Muscle of arm (tissue), 12 donors: ENCODE results near the gene TECTB. TPM values are rescaled to one million over a fixed set of nuclear protein-coding genes. Genes with fewer than 3 reads are reported as not detected.

ENCODE experiments used
- DNase-seq: peaks from one replicate; pipeline ENCODE4 v3.0.0-alpha.2; 2013
- polyA plus RNA-seq, 12 donors: library from polyadenylated mRNA; unstranded; fragments of 120-200 nt; gene quantifications; one replicate each; pipeline ENCODE4 v1.2.1, GENCODE V29; 2013; ENCODE audit not compliant: insufficient read length in 12 of 12

Gene TECTB
- polyA plus RNA-seq, 12 donors, result 0.04 to 0.09 (median 0.06) TPM; not detected in 9

DNA sequence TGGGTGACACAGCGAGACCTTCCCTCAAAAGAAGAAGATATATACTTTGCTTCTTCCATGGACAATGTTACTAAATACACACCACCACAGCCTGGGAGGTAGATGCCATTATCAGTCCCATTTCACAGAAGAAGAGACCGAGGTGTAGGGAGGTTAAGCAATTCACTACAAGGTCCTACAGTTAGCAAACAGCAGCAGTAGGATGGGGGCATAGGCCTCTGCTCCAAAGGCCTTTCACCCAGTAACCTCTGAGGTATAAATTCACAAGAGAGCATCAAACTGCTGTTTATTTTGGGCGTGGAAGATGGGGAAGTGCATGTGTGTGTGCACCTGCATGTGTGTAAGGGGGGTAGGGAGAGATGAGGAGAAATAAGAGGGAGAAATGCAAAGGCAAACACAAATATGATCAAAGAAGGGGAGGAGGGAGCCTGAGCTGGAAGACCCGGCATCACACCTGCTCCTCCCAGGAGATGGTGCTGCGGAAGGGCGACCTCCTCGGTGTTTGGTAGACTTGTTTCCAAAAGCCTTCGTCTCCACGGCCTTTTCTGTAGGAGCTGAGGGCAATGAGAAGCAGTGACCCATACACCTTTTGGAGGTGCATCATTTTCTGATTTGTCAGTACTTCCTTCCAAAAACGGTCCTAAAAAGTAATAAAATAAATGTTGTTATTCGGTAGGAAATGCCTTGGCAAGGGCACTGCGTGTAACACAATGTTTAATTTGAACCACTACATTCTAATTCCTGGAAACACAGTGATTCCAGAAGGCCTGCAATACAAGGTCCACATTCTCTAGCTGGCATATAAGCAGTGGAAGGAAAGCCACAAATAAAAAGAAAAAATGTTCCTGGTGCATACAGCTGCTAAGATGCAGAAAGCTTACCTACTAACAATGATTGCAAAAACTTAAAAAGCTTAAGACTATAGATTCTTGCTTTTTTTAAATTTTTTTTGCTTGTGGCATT, 64.8 kb downstream of the TECTB start:
- no peak for DNase-seq

DNA sequence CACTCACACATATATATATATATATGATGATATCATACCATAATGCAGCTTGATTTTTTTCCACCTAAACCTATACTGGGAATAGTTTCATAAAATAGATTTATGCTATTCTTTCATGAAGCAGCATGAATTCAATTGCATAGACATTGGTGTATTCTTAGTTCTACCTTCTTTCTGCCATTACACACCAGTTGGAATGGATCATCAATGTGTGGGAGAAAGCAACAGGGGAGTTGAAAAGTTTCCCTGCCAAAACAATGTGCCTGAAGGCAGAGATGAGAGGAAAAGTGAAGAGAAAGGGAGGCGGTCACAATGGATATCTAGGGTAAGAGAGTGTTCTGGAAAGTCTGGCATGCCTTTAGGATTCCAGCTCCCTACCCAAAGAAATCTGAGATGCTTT, 65.6 kb downstream of the TECTB start:
- no peak for DNase-seq

DNA sequence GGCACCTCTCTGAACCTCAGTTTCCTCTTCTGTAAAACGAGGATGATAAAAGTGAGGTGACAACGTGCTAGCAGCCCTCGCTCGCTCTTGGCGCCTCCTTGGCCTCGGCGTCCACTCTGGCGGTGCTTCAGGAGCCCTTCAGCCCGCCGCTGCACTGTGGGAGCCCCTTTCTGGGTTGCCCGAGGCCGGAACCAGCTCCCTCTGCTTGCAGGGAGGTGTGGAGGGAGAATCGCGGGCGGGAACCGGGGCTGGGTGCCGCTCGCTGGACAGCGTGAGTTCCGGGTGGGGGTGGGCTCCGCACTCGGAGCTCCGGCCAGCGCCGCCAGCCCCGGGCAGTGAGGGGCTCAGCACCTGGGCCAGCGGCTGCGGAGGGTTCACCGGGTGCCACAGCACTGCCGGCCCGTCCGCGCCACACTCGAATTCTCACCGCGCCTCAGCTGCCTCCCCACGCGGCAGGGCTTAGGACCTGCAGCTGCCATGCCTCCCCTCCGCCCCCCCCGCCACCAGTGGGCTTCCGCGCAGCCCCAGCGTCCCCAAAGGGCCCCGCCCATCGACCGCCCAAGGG, 66.4 kb downstream of the TECTB start:
- DNase-seq, result no peak

DNA sequence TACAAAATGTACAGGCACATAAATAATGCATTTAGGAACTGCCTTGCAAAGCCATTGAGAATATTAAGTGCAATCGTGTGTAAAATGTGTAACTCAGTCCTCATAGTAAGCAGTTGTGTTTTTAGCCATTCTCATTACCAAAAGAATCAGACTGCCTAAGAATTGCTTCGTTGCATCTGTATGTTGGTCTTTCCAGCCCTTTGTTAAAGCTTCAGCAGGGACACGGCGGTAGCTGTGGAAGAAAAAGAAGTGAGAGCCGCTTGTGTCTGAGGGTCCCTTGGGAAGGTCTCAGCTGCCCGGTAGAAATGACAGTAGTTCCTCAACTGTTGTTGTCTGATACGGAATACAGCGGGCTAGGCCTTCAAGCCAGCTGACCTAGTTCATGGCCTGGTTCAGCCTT, 67.9 kb downstream of the TECTB start:
- no peak for DNase-seq

DNA sequence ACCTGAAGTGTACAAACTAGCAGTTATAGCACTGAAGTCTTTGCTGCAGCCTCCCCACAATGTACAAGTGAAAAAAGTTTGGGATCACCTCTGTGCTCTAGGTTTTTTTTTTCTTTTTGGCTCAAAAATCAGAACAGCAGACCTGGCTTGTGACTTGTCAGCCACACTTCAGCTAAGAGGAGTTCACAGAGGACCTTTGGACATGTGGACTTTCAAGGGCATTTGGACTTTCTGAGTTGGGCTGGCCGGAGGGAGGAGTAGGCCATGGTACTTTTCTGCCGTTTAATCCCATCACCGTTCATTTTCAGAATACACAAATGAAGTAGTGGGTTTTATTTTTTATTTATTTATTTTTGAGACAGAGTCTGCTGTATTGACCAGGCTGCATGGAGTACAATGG, 68.8 kb downstream of the TECTB start:
- DNase-seq, result no peak

DNA sequence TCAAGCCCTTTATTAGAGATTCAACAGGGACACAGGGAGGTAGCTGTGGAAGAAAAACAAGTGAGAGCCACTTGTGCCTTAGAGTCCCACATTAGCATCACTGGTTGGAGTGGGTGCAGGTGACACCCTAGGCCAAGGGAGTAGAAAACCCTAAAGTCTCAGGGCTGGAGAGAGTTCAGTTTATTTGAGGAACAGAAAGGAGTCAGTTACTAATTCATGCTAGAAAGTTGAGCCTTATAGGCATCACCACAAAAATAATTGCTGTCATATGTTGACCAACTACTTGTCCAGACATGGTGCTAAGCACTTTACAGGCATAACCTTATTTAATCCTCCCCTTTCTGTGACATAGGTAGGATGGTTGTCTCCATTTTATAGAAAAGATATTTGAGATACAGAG, 69.8 kb downstream of the TECTB start:
- no peak for DNase-seq

Other genes with a start within 250 kb of the TECTB start
- gene GPAM, start 99.6 kb upstream of the TECTB start, polyA plus RNA-seq, result 10 to 100 TPM in 7 of 12 donors, 1 to 10 TPM in 4, not detected in 1; 7.4 to 14.8 (median 10.9) TPM
- 10 to 100 TPM in 1 of 12 donors, 1 to 10 TPM in 10, not detected in 1; 2.0 to 18.5 (median 2.7) TPM for gene ACSL5, start 90.7 kb downstream of the TECTB start, polyA plus RNA-seq
- gene ZDHHC6, start 163.5 kb downstream of the TECTB start, polyA plus RNA-seq, result 10 to 100 TPM in 11 of 12 donors, not detected in 1; 24.1 to 51.7 (median 34.6) TPM
- gene VTI1A, start 163.8 kb downstream of the TECTB start, polyA plus RNA-seq, result 10 to 100 TPM in 11 of 12 donors, not detected in 1; 13.1 to 18.7 (median 15.8) TPM